Measurements from ENCODE around the gene PLXNA4. TPM values are rescaled to one million over a fixed set of nuclear protein-coding genes. Genes with fewer than 3 reads are reported as not detected.

PLXNA4 gene
- total and polyA plus RNA-seq, 3 donors from 2014 or later = 3.4 to 5.5 (median 3.8) TPM

- DNase-seq = no peak
- no peak for TF ChIP-seq POLR2A (IDR thresholded peaks at IDR 0.05)
- no peak for TF ChIP-seq CTCF (IDR thresholded peaks at IDR 0.05)
- Histone ChIP-seq H3K4me1 (no peaks in the 10 kb centered on the region), H3K9me3 (no peaks in the 10 kb centered on the region), H3K27me3 (no peaks in the 10 kb centered on the region), H3K36me3 (ENCODE audit: low read depth, missing control alignments) (no peaks in the 10 kb centered on the region), H3K4me3 (no peak overlapping the region), H3K27ac (no peak overlapping the region)
- WGBS, 2 donors = 71 to 74% methylated on average over 3 of the region's 3 CpGs
- intact Hi-C loops (cut with DNase I; ENCODE audit: low total_unique reads) = no loop called here
These were observed 24.4 kb downstream of the PLXNA4 start for GRCh38 chr7:132551886-132552285.

GRCh38 chr7:132551439-132551838 is 24.8 kb downstream of the PLXNA4 start:
- no peak overlapping the region for H3K4me3 ChIP-seq
- H3K9me3 ChIP-seq = no peaks in the 10 kb centered on the region
- no peaks in the 10 kb centered on the region for H3K27me3 ChIP-seq
- no peak for TF ChIP-seq CTCF (IDR thresholded peaks at IDR 0.05)
- 86 to 88% methylated on average over 6 of the region's 6 CpGs for WGBS, 2 donors
- intact Hi-C loops (cut with DNase I; ENCODE audit: low total_unique reads) = no loop called here
- no peak for DNase-seq
- no peak overlapping the region for H3K27ac ChIP-seq
- H3K36me3 ChIP-seq (ENCODE audit: low read depth, missing control alignments) = no peaks in the 10 kb centered on the region
- no peaks in the 10 kb centered on the region for H3K4me1 ChIP-seq

GRCh38 chr7:132548489-132549078 is 27.7 kb downstream of the PLXNA4 start:
- Histone ChIP-seq H3K36me3 (ENCODE audit: low read depth, missing control alignments) (no peaks in the 10 kb centered on the region), H3K9me3 (no peaks in the 10 kb centered on the region), H3K27ac (no peak overlapping the region), H3K4me1 (no peaks in the 10 kb centered on the region), H3K4me3 (no peak overlapping the region), H3K27me3 (no peaks in the 10 kb centered on the region)
- intact Hi-C loops (cut with DNase I; ENCODE audit: low total_unique reads) = no loop called here
- TF ChIP-seq POLR2A (IDR thresholded peaks at IDR 0.05) (no peak), CTCF (IDR thresholded peaks at IDR 0.05) (no peak)
- no peak for DNase-seq
- 64 to 72% methylated on average over 4 of the region's 4 CpGs for WGBS, 2 donors

DNA sequence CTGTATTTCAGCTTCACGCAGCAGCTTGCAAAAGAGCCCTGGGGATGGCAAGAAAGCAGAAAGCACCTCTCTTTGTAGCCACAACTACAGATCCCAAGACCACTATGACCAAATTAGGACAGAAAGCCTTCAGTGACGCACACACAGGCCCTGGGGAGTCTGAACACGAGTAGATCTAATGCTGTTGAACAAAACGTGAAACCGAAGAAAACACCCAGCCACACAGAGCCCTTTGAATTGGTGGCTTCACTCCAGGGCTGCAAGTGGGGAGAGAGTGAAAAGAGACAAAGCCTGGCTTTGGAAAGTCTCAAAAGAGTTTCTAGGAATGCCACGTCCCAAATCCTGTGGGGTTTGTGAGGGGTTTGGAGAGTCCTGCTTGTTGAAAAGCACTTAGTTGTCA is 28.4 kb downstream of the PLXNA4 start:
- DNase-seq = no peak
- WGBS, 2 donors = 85% methylated on average over 6 of the region's 6 CpGs
- Histone ChIP-seq H3K27ac (no peak overlapping the region), H3K4me1 (no peaks in the 10 kb centered on the region), H3K27me3 (no peaks in the 10 kb centered on the region), H3K4me3 (no peak overlapping the region), H3K9me3 (no peaks in the 10 kb centered on the region), H3K36me3 (ENCODE audit: low read depth, missing control alignments) (no peaks in the 10 kb centered on the region)
- intact Hi-C loops (cut with DNase I; ENCODE audit: low total_unique reads) = no loop called here
- TF ChIP-seq POLR2A (IDR thresholded peaks at IDR 0.05) (no peak), CTCF (IDR thresholded peaks at IDR 0.05) (no peak)

DNA sequence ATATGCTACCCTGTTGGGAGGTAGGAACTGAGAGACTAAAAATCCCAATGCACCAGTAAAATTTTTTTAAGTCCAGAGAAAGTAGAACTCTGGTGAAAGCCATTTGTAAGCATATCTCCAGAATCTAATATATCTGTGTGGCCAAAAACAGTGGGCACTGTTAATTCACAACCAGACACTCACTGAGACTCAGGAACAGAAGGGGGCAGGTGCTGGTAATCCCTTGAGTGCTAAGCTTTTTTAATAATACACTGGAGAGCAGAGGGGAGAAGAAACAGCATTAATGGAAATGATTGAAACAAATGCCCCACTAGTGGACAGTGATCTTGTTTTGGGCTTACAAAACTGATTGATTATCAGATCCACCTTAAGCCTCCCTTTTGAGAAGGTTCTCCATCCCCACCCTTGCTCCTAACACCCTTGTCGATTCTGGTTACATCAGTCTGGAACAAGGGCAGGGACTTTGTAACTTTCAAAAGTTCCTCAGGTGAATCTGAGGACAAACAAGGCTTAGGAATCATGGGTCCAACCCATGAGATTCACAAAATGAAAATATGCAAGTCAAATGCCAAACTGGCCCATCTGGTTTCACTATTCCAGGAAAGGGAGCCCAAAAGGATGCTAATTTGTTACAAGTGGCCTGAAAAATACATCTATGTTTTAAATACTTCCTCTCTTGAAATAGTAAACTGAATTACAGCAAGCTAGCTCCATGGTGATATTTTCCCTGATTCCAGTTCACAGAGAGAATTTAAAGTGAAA is 29.7 kb downstream of the PLXNA4 start:
- H3K4me3 ChIP-seq = no peak overlapping the region
- H3K27ac ChIP-seq = no peak overlapping the region
- no peaks in the 10 kb centered on the region for H3K4me1 ChIP-seq
- WGBS, 2 donors = 83 to 89% methylated on average over 1 of the region's 1 CpG
- H3K9me3 ChIP-seq = no peaks in the 10 kb centered on the region
- H3K27me3 ChIP-seq = no peaks in the 10 kb centered on the region
- DNase-seq = no peak
- TF ChIP-seq POLR2A (IDR thresholded peaks at IDR 0.05) = no peak
- TF ChIP-seq CTCF (IDR thresholded peaks at IDR 0.05) = no peak
- H3K36me3 ChIP-seq (ENCODE audit: low read depth, missing control alignments) = no peaks in the 10 kb centered on the region
- intact Hi-C loops (cut with DNase I; ENCODE audit: low total_unique reads) = no loop called here
